HG03025 (cell line): ENCODE results near the gene TFEB.

Source experiments
- ATAC-seq: cut with Tn5 transposase; IDR thresholded peaks from one replicate; pipeline ENCODE4 v1.9.1; 2021; ENCODE audit warnings: mild to moderate bottlenecking, moderate library complexity; ENCODE audit not compliant: unreplicated experiment, low FRiP score

The TFEB gene

GRCh38 chr6:41679696-41680095 is 55.7 kb downstream of the TFEB start:
- ATAC-seq: no peak

- no peak for ATAC-seq
Measured at GRCh38 chr6:41678511-41679084, 56.8 kb downstream of the TFEB start.

DNA sequence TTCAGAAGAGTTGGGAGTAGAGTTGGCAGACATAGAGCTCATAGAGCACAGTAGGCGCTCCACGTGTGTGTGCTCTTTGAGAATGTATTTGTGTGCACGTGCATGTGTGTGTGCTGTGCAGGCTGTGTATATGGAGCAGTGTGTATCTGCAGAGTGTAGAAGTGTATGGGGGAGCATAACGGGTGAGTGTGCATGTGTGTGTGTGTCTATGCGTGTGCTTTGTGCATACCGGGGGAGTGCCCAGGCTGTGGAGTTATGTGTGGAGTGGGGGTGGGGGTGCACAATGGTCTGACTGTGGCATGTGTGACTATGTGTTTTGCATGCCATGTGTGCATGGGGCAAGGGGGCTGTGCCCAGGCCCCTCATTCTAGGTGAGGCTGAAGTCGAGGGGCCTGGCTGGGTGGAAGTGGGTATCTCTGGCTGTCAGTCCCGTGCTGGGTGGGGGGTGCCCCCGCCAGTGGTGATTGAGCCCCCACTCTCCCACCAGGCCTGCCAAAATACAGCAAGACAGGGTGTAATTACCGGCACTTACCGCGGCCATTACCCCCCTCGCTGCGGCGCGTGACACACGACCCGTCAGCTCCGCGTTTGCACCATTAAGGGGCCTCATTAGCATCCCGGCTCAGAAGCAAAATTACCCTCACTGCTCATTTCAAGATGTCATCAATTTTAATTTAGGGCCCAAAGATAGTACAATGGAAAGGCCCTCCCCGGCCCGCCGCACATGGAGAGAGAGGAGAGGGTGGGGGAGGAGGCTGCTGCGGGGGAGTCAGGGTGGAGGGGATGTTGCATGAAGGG is 58.1 kb downstream of the TFEB start:
- no peak for ATAC-seq

GRCh38 chr6:41676431-41676830 is 59.0 kb downstream of the TFEB start:
- ATAC-seq: no peak

DNA sequence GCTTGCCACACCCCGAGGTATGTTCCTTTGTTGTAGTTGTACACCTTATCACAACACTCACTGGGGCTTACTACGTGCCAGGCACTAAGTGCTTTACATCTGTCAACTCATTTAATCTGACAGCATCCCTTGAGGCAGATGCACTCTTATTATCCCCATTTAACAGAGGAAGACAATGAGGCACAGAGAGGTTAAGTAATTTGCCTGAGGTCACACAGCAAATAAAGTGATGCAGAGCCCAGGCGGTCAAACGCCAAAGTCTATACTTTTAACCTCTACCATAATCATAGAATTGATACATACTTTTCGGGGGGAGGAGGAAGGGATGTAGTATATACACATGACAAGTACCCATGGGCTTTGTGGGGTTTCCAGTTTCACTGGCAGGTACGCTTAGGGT is 59.4 kb downstream of the TFEB start:
- no peak for ATAC-seq

DNA sequence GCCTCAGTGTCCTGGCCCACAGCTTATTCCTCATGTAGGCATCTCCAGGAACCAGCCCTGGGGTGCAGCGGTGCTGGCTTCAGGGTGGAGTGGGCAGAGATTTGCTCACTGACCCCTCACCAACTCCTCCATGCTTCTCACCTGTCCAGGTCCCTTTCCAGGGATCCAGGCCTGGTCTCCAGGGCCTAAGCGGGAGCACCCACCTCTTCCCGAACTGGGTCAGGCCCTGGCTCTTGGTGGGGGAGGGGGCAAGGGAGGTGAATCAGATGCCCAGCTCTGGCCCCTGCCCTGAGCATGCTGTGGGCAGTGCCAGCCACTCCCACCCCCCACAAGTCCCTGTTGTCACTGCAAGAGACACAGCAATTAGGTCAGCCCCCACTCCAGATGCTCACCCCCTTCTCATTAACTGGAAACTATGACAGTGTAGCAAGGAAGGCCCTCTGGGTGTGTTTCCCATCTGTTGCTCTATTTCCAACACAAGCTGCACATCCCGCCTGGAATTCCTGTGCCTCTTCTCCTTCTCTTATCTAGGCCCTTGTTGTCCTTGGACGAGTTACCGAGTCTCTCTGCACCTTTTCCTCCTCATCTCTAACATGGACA is 60.1 kb downstream of the TFEB start:
- ATAC-seq: no peak

- no peak for ATAC-seq
Measured at GRCh38 chr6:41674231-41675000, 61.0 kb downstream of the TFEB start.

- no peak for ATAC-seq
Measured at GRCh38 chr6:41673704-41674000, 61.8 kb downstream of the TFEB start.

- no peak for ATAC-seq
Measured at GRCh38 chr6:41672816-41673703, 62.3 kb downstream of the TFEB start.

DNA sequence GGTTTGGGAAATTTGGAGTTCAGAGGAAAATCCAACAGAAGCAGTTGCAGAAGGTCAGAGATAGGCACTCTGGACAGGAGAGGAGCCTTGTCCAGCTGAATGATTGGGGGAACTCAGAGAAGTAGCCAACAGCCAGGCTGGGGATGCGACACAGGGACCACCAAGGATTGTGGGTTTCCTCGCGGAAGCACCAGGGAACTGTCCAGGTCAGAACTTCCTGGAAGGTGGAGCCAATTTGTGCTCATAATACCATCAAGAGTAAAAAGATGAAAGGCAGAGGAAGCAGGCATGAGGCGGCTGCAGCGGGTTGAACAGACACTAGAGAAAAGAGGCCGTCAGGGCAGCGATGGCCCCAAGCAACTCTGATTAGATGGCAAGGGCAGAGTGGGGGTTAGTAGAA is 63.4 kb downstream of the TFEB start:
- no peak for ATAC-seq

- no peak for ATAC-seq
Measured at GRCh38 chr6:41671376-41671775, 64.0 kb downstream of the TFEB start.

- no peak for ATAC-seq
Measured at GRCh38 chr6:41670703-41671360, 64.6 kb downstream of the TFEB start.

- ATAC-seq: no peak
Measured at GRCh38 chr6:41668968-41669367, 66.4 kb downstream of the TFEB start.

DNA sequence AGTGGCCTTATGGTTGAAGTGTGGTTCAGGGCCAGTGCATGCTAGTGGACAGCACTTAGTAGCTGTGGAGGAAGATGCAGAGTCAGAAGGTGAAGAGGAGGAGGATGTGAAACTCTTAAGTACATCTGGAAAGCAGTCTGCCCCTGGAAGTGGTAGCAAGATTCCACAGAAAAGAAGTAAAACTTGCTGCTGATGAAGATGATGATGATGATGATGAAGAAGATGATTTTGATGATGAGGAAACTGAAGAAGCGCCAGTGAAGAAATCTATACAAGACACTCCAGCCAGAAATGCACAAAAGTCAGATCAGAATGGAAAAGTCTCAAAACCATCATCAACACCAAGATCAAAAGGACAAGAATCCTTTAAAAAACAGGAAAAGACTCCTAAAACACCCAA is 68.2 kb downstream of the TFEB start:
- no peak for ATAC-seq

DNA sequence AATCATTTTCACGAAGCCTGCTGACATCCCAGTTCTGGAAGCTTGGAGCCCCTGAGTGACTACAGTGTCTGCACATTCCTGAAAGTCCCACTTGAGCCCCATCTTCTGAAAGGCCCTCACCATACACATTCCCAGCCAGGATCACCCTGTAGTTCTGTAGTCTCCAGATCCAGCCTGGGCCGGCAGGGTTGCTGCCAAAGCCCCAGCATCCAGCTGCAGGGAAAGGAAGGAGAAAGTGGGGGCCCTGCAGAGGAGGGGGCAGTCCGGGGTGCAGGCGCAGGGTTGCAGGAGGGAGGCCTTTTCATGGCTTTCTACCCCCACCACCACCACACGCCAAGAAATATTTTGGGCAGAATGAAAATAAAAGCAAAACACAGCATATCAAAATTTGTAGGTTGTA is 71.1 kb downstream of the TFEB start:
- ATAC-seq: no peak

GRCh38 chr6:41663568-41663967 is 71.8 kb downstream of the TFEB start:
- no peak for ATAC-seq

GRCh38 chr6:41659935-41660334 is 75.5 kb downstream of the TFEB start:
- ATAC-seq: no peak

DNA sequence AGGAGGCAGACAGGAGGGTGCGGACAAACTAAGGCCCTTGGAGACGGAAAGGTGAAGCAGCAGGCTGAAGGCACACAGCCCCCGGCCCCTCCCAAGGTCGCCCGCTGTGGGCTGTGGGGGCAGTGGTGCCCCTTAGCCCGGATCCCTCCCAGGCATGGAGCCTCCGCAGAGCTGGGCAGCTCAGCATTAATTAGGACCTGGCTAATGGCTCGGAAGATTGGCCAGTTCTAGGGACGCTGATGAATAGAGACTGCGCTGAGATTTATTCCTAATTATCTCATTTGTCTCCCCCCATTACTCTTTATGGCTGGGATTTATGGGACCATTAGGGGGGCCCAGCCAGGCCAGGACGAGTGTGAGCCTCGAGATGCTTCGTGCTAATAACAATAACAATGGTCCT is 76.8 kb downstream of the TFEB start:
- ATAC-seq: no peak

DNA sequence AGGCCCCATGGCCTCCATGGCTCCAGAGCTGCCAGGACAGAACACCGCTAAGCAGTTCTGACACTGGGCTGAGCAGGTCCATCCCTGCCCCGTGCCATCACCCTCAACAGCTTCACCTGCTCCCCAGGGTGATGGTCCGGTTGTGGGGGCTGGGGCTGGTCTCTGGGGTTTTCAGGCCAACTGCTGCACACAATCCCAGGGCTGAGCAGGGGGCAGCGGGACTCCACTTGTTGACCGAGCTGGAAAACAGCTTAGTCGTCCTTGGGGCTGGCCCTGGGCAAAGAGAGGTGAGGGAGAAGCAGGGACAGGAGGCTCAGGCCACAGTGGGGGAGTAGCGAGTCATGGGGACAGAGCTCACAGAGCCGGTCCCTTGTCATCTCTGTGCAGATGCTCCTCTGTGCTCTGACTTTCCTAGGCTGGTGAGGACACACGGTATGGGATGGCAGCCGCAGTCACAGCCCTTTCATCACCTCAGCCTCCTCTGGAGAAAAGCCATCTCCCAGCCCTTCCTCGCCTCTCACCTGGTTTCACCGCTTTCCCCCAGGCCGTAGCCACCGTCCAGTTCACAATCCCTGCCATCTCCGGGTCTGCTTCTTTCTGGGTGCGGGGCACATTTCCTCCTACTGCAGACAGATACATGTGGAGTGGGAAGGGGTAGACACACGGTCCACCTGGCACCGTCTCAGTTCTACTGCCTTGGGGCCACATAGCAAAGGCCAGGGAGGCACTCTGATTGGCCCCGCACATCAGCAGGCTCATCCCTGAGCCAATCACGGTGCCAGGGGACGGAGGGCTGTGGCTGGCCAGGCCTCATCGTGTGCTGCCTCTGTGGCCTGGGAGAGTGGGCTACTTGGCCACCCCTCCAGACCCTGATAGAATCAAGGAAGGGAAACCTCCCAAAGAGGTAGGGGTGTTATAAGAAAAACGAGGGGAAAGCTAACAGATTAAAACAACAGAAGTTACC is 78.0 kb downstream of the TFEB start:
- ATAC-seq: no peak
